GM06990 (cell line): Measurements from ENCODE around the gene ATG2B.

ENCODE experiments used
- DNase-seq: peaks from one replicate; pipeline ENCODE4 v3.0.0-alpha.2; 2011; ENCODE audit not compliant: insufficient read length; ENCODE audit errors: extremely low read depth
- H3K27me3 ChIP-seq: replicated peaks from 2 replicates; pipeline ENCODE4 v1.6.0; 2011; ENCODE audit warnings: low read length; ENCODE audit not compliant: control insufficient read depth, insufficient read depth
- H3K36me3 ChIP-seq: 2 replicates; pipeline ENCODE4 v1.5.1; 2011; ENCODE audit warnings: low read length; ENCODE audit not compliant: control insufficient read depth, insufficient read depth
- H3K4me3 ChIP-seq: replicated peaks from 2 replicates; pipeline ENCODE4 v1.5.1; 2011; ENCODE audit warnings: low read depth, mild to moderate bottlenecking, control low read depth, low read length
- CTCF ChIP-seq: IDR thresholded peaks from 2 replicates; pipeline ENCODE4 v1.5.1; 2011; ENCODE audit warnings: low read length, control low read depth, mild to moderate bottlenecking, inconsistent platforms; ENCODE audit not compliant: insufficient read depth, poor library complexity, severe bottlenecking

Gene ATG2B

GRCh38 chr14:96297997-96298515 is 65.1 kb downstream of the ATG2B start:
- DNase-seq: no peak
- TF ChIP-seq CTCF: no peak
- Histone ChIP-seq H3K36me3 (no peaks in the 10 kb centered on the region; the same call in none of the 2 replicates), H3K4me3 (no peak overlapping the region), H3K27me3 (no peaks in the 10 kb centered on the region)

DNA sequence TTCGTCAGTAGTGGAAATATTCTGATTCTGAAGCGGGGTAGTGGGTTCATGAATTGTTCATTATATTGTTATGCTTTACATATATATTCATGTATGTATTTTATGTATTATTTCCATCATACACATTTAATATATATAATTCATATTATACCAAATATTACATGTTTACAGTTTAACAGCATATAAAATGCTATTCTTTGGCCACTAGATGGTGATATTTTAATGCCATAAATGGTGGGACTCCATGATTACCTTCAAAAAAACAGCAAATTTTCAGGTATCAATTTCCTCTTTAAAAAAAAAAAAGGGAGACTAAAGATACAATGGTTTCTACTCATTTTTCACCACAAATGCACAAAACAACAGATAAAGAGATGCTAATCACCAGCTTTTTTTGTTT is 66.1 kb downstream of the ATG2B start:
- Histone ChIP-seq H3K27me3 (no peaks in the 10 kb centered on the region), H3K36me3 (no peaks in the 10 kb centered on the region; the same call in 1 of the 2 replicates), H3K4me3 (no peak overlapping the region)
- no peak for DNase-seq
- TF ChIP-seq CTCF: peak; percentile 32

- H3K36me3 ChIP-seq: peaks cover 2% of the 10 kb centered on the region; the same call in 1 of the 2 replicates
- no peaks in the 10 kb centered on the region for H3K27me3 ChIP-seq
- no peak overlapping the region for H3K4me3 ChIP-seq
- no peak for TF ChIP-seq CTCF
- DNase-seq: no peak
These were observed 68.9 kb downstream of the ATG2B start for GRCh38 chr14:96294246-96294645.

DNA sequence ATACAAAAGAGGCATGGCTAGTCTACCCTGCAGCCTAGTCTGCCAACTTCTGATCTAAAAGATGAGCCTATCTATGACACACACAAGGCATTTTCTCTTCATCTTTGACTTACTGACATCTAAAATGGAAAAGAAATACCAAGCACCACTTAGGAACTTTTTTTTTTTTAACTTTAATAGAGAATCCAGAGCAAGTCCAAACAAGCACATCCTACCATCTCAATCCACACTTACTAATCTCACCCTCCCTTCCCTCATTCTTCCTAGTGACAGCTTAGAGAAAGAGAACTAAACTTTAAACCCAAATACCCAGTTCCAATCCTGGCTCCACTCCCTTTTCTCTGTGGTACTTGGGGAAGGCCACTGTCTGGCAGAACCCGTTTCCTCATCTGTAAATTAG is 75.3 kb downstream of the ATG2B start:
- no peak for DNase-seq
- Histone ChIP-seq H3K36me3 (peaks cover 3% of the 10 kb centered on the region; the same call in 1 of the 2 replicates), H3K4me3 (no peak overlapping the region), H3K27me3 (no peaks in the 10 kb centered on the region)
- no peak for TF ChIP-seq CTCF

DNA sequence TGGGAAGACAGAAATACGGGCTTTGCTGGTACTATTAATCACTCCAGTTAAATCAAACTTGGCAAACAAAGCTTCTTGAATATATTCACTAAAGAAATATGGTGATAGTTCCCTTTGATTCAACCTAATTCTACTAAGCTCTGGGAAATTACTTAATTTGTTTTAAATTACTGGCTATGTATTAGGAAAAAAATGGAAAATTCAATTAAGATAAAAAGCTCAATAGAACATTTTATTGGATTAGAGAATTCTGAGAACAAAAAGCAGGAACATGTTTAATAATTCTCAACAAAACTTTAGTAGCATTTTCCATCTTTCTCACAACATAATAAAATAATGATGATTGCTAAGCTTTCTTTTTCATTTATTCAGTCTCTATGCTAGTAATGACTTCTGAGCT is 76.9 kb downstream of the ATG2B start:
- H3K4me3 ChIP-seq: no peak overlapping the region
- peaks cover 3% of the 10 kb centered on the region; the same call in 1 of the 2 replicates for H3K36me3 ChIP-seq
- TF ChIP-seq CTCF: no peak
- no peak for DNase-seq
- no peaks in the 10 kb centered on the region for H3K27me3 ChIP-seq

GRCh38 chr14:96285667-96286066 is 77.5 kb downstream of the ATG2B start:
- no peak for DNase-seq
- TF ChIP-seq CTCF: no peak
- Histone ChIP-seq H3K36me3 (peaks cover 3% of the 10 kb centered on the region; the same call in 1 of the 2 replicates), H3K4me3 (no peak overlapping the region), H3K27me3 (no peaks in the 10 kb centered on the region)
